Spleen (tissue), 11 donors: Measurements from ENCODE around the gene AFMID. TPM values are rescaled to one million over a fixed set of nuclear protein-coding genes. Genes with fewer than 3 reads are reported as not detected.
A peak's percentile ranks its signal among the peaks of the same experiment; 100 is the strongest.

Experiments
- DNase-seq: peaks from one replicate; pipeline ENCODE4 v3.0.0-alpha.2; 2020
- H3K27ac ChIP-seq, 8 donors: fragments of 200-600 bp; sonication (generic) in 7 of 8; 1 replicate in 4 of 8; 2 replicates in 4 of 8; pipeline versions ENCODE4 v1.5.0 to v1.8.0; 2016 to 2021; ENCODE audit warnings: inconsistent platforms in 4 of 8, mild to moderate bottlenecking in 4 of 8, moderate library complexity in 1 of 8
- H3K27me3 ChIP-seq, 7 donors: fragments of 200-600 bp; sonication (generic) in 6 of 7; replicated peaks in 1 of 7; 1 replicate in 4 of 7; 2 replicates in 3 of 7; pipeline versions ENCODE4 v1.5.0 to v1.8.0; 2016 to 2021; ENCODE audit warnings: inconsistent platforms in 3 of 7, mild to moderate bottlenecking in 1 of 7
- H3K36me3 ChIP-seq, 6 donors: fragments of 200-600 bp; sonication (generic) in 5 of 6; 1 replicate in 4 of 6; 2 replicates in 2 of 6; pipeline versions ENCODE4 v1.5.0 to v1.8.0; 2016 to 2021; ENCODE audit warnings: inconsistent platforms in 2 of 6
- H3K4me1 ChIP-seq, 6 donors: fragments of 200-600 bp; sonication (generic) in 5 of 6; 1 replicate in 3 of 6; 2 replicates in 3 of 6; pipeline versions ENCODE4 v1.5.0 to v1.8.0; 2016 to 2021; ENCODE audit warnings: inconsistent platforms in 3 of 6
- H3K4me3 ChIP-seq, 8 donors: fragments of 200-600 bp; sonication (generic) in 7 of 8; 1 replicate in 4 of 8; 2 replicates in 4 of 8; pipeline versions ENCODE4 v1.5.0 to v1.8.0; 2016 to 2021; ENCODE audit warnings: inconsistent platforms in 4 of 8, mild to moderate bottlenecking in 4 of 8, moderate library complexity in 2 of 8
- H3K9me3 ChIP-seq, 8 donors: fragments of 200-600 bp; sonication (generic) in 7 of 8; 1 replicate in 4 of 8; 2 replicates in 4 of 8; pipeline versions ENCODE4 v1.5.0 to v1.8.0; 2016 to 2021; ENCODE audit warnings: inconsistent platforms in 4 of 8
- POLR2A ChIP-seq, 3 donors: fragments of 450-650 bp; IDR thresholded peaks; one replicate each; pipeline ENCODE4 v1.5.1; 2017; ENCODE audit warnings: antibody characterized with exemption in 3 of 3, mild to moderate bottlenecking in 1 of 3
- POLR2AphosphoS5 ChIP-seq, 3 donors: sonication (generic); formaldehyde crosslinking; IDR thresholded peaks; one replicate each; pipeline ENCODE4 v1.5.1; 2017; ENCODE audit warnings: antibody characterized with exemption in 3 of 3
- WGBS, 5 donors: extraction: QIAGEN DNeasy Blood & Tissue Kit in 3 of 5; methylation state at CpG; one replicate each; pipeline versions ENCODE4 v1.1.5 to v1.1.7; 2013 to 2018; 5-methylcytosine and 5-hydroxymethylcytosine counted together
- intact Hi-C: fragments of 100-400 bp; cut with DNase I; formaldehyde crosslinking; loops from one replicate; pipeline ENCODE4 v1.15.0; 2023; ENCODE audit warnings: low total_unique reads
- polyA plus RNA-seq, 3 donors: library from polyadenylated mRNA; stranded (reverse); fragments of 200-250 nt; gene quantifications; one replicate each; pipeline ENCODE4 v1.2.1, GENCODE V29; 2013
- total RNA-seq, 7 donors: library from RNA; depleted of rRNA in 3 of 7; stranded (reverse); fragments of >200 nt in 3 of 7; fragmentation: NEBNext Ultra II Directional in 4 of 7; extraction: Animal tissue kit (Norgen Biotek cat#: 25700) in 4 of 7; gene quantifications; one replicate each; pipeline versions ENCODE4 v1.1.0 to v1.2.1, GENCODE V29; 2016 to 2021
- TF ChIP-seq, protein P1 (sequence below), 11 experiments: fragments of 200-600 bp in 7 of 11; fragments of 450-650 bp in 4 of 11; sonication (generic) in 4 of 11; IDR thresholded peaks in 8 of 11; conservative IDR thresholded peaks in 3 of 11; 1 replicate in 7 of 11; 2 replicates in 4 of 11; pipeline versions ENCODE4 v1.4.0 to v1.8.0; 2016 to 2021; ENCODE audit warnings: antibody characterized with exemption in 11 of 11, inconsistent platforms in 4 of 11, mild to moderate bottlenecking in 1 of 11
- donor health status: healthy with polysubstance abuse.
- donor health status: DM: no; HTN: no; CAD: no; lungs with moderate emphysema.
- donor health status: DM: no; HTN: no; CAD: no.
- donor health status: Bipolar disorder and iron deficiency.
- donor health status: healthy.
- donor health status: DM: no; HTN: no; CAD: no.
- donor health status: DM: yes; HTN: yes; CAD: no.

AFMID gene
- total and polyA plus RNA-seq, 10 donors = 13.1 to 42.5 (median 24.2) TPM

DNA sequence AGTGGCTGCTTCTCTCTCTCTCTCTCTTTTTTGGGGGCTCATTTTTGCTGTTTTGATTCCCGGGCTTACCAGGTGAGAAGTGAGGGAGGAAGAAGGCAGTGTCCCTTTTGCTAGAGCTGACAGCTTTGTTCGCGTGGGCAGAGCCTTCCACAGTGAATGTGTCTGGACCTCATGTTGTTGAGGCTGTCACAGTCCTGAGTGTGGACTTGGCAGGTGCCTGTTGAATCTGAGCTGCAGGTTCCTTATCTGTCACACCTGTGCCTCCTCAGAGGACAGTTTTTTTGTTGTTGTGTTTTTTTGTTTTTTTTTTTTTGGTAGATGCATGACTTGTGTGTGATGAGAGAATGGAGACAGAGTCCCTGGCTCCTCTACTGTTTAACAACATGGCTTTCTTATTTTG, 36.6 kb downstream of the AFMID start:
- peaks cover 0 to 25% (median 0%) of the 10 kb centered on the region in 7 donors for H3K27me3 ChIP-seq
- H3K4me1 ChIP-seq = peaks cover 0 to 16% (median 11%) of the 10 kb centered on the region in 6 donors
- intact Hi-C loops = no loop called here
- 80 to 92% (median 87%) methylated on average over 3 of the region's 3 CpGs for WGBS, 5 donors
- no peak overlapping the region for H3K4me3 ChIP-seq
- TF ChIP-seq POLR2A (IDR thresholded peaks at IDR 0.05) (no peak), POLR2AphosphoS5 (IDR thresholded peaks at IDR 0.05) (no peak)
- TF ChIP-seq, protein P1, sequence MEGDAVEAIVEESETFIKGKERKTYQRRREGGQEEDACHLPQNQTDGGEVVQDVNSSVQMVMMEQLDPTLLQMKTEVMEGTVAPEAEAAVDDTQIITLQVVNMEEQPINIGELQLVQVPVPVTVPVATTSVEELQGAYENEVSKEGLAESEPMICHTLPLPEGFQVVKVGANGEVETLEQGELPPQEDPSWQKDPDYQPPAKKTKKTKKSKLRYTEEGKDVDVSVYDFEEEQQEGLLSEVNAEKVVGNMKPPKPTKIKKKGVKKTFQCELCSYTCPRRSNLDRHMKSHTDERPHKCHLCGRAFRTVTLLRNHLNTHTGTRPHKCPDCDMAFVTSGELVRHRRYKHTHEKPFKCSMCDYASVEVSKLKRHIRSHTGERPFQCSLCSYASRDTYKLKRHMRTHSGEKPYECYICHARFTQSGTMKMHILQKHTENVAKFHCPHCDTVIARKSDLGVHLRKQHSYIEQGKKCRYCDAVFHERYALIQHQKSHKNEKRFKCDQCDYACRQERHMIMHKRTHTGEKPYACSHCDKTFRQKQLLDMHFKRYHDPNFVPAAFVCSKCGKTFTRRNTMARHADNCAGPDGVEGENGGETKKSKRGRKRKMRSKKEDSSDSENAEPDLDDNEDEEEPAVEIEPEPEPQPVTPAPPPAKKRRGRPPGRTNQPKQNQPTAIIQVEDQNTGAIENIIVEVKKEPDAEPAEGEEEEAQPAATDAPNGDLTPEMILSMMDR (IDR thresholded peaks at IDR 0.05 in 8 of 11, conservative IDR thresholded peaks at IDR 0.05 in 3 of 11) = no peak
- DNase-seq = no peak
- H3K36me3 ChIP-seq = peaks cover 0 to 56% (median 0%) of the 10 kb centered on the region in 6 donors
- no peaks in the 10 kb centered on the region for H3K9me3 ChIP-seq
- peak overlapping the region in 3 of 8 donors; percentile 16 to 55 (median 16) for H3K27ac ChIP-seq

DNA sequence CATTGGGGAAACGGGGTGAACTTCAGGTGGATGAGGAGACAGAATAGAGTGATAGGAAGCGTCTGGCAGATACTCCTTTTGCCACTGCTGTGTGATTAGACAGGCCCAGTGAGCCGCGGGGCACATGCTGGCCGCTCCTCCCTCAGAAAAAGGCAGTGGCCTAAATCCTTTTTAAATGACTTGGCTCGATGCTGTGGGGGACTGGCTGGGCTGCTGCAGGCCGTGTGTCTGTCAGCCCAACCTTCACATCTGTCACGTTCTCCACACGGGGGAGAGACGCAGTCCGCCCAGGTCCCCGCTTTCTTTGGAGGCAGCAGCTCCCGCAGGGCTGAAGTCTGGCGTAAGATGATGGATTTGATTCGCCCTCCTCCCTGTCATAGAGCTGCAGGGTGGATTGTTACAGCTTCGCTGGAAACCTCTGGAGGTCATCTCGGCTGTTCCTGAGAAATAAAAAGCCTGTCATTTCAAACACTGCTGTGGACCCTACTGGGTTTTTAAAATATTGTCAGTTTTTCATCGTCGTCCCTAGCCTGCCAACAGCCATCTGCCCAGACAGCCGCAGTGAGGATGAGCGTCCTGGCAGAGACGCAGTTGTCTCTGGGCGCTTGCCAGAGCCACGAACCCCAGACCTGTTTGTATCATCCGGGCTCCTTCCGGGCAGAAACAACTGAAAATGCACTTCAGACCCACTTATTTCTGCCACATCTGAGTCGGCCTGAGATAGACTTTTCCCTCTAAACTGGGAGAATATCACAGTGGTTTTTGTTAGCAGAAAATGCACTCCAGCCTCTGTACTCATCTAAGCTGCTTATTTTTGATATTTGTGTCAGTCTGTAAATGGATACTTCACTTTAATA, 37.3 kb downstream of the AFMID start:
- Histone ChIP-seq H3K27me3 (peaks cover 0 to 32% (median 0%) of the 10 kb centered on the region in 7 donors), H3K27ac (peak overlapping the region in 1 of 8 donors; percentile 14), H3K36me3 (peaks cover 0 to 49% (median 0%) of the 10 kb centered on the region in 6 donors), H3K4me3 (no peak overlapping the region), H3K9me3 (no peaks in the 10 kb centered on the region), H3K4me1 (peaks cover 0 to 16% (median 11%) of the 10 kb centered on the region in 6 donors)
- WGBS, 5 donors = 85 to 93% (median 89%) methylated on average over 24 to 27 of the region's 27 CpGs
- TF ChIP-seq, protein P1 (IDR thresholded peaks at IDR 0.05 in 8 of 11, conservative IDR thresholded peaks at IDR 0.05 in 3 of 11) = no peak
- no peak for TF ChIP-seq POLR2AphosphoS5 (IDR thresholded peaks at IDR 0.05)
- TF ChIP-seq POLR2A (IDR thresholded peaks at IDR 0.05) = no peak
- intact Hi-C loops = no loop called here
- no peak for DNase-seq

DNA sequence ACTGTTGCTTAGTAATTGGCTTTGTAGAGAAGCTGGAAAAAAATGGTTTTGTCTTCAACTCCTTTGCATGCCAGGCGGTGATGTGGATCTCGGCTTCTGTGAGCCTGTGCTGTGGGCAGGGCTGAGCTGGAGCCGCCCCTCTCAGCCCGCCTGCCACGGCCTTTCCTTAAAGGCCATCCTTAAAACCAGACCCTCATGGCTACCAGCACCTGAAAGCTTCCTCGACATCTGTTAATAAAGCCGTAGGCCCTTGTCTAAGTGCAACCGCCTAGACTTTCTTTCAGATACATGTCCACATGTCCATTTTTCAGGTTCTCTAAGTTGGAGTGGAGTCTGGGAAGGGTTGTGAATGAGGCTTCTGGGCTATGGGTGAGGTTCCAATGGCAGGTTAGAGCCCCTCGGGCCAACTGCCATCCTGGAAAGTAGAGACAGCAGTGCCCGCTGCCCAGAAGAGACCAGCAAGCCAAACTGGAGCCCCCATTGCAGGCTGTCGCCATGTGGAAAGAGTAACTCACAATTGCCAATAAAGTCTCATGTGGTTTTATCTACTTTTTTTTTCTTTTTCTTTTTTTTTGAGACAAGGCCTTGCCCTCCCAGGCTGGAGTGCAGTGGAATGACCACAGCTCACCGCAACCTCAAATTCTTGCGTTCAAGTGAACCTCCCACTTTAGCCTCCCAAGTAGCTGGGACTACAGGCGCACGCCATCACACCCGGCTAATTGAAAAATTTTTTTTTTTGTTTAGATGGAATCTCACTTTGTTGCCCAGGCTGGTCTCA, 38.1 kb downstream of the AFMID start:
- DNase-seq = no peak
- Histone ChIP-seq H3K9me3 (no peaks in the 10 kb centered on the region), H3K4me1 (peaks cover 0 to 16% (median 11%) of the 10 kb centered on the region in 6 donors), H3K36me3 (peaks cover 0 to 44% (median 0%) of the 10 kb centered on the region in 6 donors), H3K27me3 (peaks cover 0 to 40% (median 2%) of the 10 kb centered on the region in 7 donors), H3K4me3 (no peak overlapping the region), H3K27ac (no peak overlapping the region)
- TF ChIP-seq POLR2A (IDR thresholded peaks at IDR 0.05) (no peak), POLR2AphosphoS5 (IDR thresholded peaks at IDR 0.05) (no peak)
- TF ChIP-seq, protein P1 (IDR thresholded peaks at IDR 0.05 in 8 of 11, conservative IDR thresholded peaks at IDR 0.05 in 3 of 11) = no peak
- intact Hi-C loops = no loop called here
- 94 to 95% (median 95%) methylated on average over 16 of the region's 16 CpGs for WGBS, 5 donors
